B cell (primary cell): ENCODE results near the gene TGFBR1.

ENCODE experiments used
- EZH2 ChIP-seq: IDR thresholded peaks from 2 replicates; pipeline ENCODE4 v1.6.1; 2012; ENCODE audit warnings: borderline replicate concordance, low read depth, mild to moderate bottlenecking, moderate library complexity, low read length; ENCODE audit not compliant: insufficient read depth, poor library complexity, severe bottlenecking
- TF ChIP-seq, protein P1 (sequence below): fragments of 200-600 bp; IDR thresholded peaks from one replicate; pipeline ENCODE4 v1.8.0; 2022; ENCODE audit warnings: antibody characterized with exemption, mild to moderate bottlenecking

- TF ChIP-seq, protein P1, sequence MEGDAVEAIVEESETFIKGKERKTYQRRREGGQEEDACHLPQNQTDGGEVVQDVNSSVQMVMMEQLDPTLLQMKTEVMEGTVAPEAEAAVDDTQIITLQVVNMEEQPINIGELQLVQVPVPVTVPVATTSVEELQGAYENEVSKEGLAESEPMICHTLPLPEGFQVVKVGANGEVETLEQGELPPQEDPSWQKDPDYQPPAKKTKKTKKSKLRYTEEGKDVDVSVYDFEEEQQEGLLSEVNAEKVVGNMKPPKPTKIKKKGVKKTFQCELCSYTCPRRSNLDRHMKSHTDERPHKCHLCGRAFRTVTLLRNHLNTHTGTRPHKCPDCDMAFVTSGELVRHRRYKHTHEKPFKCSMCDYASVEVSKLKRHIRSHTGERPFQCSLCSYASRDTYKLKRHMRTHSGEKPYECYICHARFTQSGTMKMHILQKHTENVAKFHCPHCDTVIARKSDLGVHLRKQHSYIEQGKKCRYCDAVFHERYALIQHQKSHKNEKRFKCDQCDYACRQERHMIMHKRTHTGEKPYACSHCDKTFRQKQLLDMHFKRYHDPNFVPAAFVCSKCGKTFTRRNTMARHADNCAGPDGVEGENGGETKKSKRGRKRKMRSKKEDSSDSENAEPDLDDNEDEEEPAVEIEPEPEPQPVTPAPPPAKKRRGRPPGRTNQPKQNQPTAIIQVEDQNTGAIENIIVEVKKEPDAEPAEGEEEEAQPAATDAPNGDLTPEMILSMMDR = no peak
- no peak for TF ChIP-seq EZH2
These were observed 88.5 kb downstream of the TGFBR1 start for GRCh38 chr9:99193466-99193821.
